Measurements from ENCODE around the gene PIK3R5. TPM values are rescaled to one million over a fixed set of nuclear protein-coding genes. Genes with fewer than 3 reads are reported as not detected.

The PIK3R5 gene
- total and polyA plus RNA-seq, 2 donors (not counting 3 experiments of a cell fraction or from before 2014, with no cell fraction given) = not detected

- Histone ChIP-seq H3K4me3 (replicated peaks in 1 of 3; ENCODE audit: insufficient read depth in 1 of 3, low read depth in 1 of 3, low read length in 3 of 3) (no peak overlapping the region), H3K4me2 (ENCODE audit: insufficient read depth, low read length) (no peak overlapping the region), H3K9me3 (replicated peaks; ENCODE audit: control insufficient read depth, insufficient read depth, low read length) (no peaks in the 10 kb centered on the region), H3K9me1 (replicated peaks; ENCODE audit: control insufficient read depth, extremely low read depth, insufficient read depth, low read length) (no peaks in the 10 kb centered on the region), H3K27ac (ENCODE audit: insufficient read depth, low read depth, low read length) (no peak overlapping the region), H3K36me3 (ENCODE audit: control insufficient read depth in 2 of 2, extremely low read depth in 1 of 2, insufficient read depth in 2 of 2, low read length in 2 of 2) (no peaks in the 10 kb centered on the region), H3K9ac (replicated peaks; ENCODE audit: extremely low read depth, insufficient read depth, low read length) (no peak overlapping the region), H3K4me1 (ENCODE audit: control insufficient read depth, extremely low read depth, insufficient read depth, low read length) (no peaks in the 10 kb centered on the region), H4K20me1 (replicated peaks; ENCODE audit: control insufficient read depth, extremely low read depth, insufficient read depth, low read length) (no peaks in the 10 kb centered on the region), H3K79me2 (ENCODE audit: control insufficient read depth, insufficient read depth, low read length) (no peaks in the 10 kb centered on the region), H2AFZ (ENCODE audit: low read depth, low read length) (no peak overlapping the region), H3K27me3 (ENCODE audit: control insufficient read depth in 2 of 2, insufficient read depth in 2 of 2, low read length in 2 of 2) (no peaks in the 10 kb centered on the region)
- ChIA-PET POLR2A (no interaction called here), CTCF (no interaction called here)
- no peak for TF ChIP-seq POLR2A (IDR thresholded peaks at IDR 0.05; ENCODE audit: low read depth, low read length)
- no peak for TF ChIP-seq FOS (IDR thresholded peaks at IDR 0.05; ENCODE audit: borderline replicate concordance, insufficient read depth, low read length)
- no peak for TF ChIP-seq EZH2 (IDR thresholded peaks at IDR 0.05; ENCODE audit: borderline replicate concordance, low read depth, low read length, severe bottlenecking)
- no peak for TF ChIP-seq JUN (IDR thresholded peaks at IDR 0.05; ENCODE audit: borderline replicate concordance, insufficient read depth, insufficient read length, low read depth)
- TF ChIP-seq GATA2 (IDR thresholded peaks at IDR 0.05; ENCODE audit: insufficient read depth, insufficient read length, low read depth, low read length) = no peak
- TF ChIP-seq MAX (IDR thresholded peaks at IDR 0.05; ENCODE audit: insufficient read depth, insufficient read length) = no peak
- TF ChIP-seq, protein P1, sequence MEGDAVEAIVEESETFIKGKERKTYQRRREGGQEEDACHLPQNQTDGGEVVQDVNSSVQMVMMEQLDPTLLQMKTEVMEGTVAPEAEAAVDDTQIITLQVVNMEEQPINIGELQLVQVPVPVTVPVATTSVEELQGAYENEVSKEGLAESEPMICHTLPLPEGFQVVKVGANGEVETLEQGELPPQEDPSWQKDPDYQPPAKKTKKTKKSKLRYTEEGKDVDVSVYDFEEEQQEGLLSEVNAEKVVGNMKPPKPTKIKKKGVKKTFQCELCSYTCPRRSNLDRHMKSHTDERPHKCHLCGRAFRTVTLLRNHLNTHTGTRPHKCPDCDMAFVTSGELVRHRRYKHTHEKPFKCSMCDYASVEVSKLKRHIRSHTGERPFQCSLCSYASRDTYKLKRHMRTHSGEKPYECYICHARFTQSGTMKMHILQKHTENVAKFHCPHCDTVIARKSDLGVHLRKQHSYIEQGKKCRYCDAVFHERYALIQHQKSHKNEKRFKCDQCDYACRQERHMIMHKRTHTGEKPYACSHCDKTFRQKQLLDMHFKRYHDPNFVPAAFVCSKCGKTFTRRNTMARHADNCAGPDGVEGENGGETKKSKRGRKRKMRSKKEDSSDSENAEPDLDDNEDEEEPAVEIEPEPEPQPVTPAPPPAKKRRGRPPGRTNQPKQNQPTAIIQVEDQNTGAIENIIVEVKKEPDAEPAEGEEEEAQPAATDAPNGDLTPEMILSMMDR (IDR thresholded peaks at IDR 0.05; ENCODE audit: extremely low read depth in 1 of 2, insufficient read depth in 1 of 2, low read depth in 1 of 2, low read length in 2 of 2) = no peak
- TF ChIP-seq MYC (IDR thresholded peaks at IDR 0.05; ENCODE audit: low read depth, low read length) = no peak
- no peak for TF ChIP-seq POLR2AphosphoS5 (IDR thresholded peaks at IDR 0.05; ENCODE audit: insufficient read depth, low read depth, low read length)
- dilution Hi-C loops (cut with MboI; ENCODE audit: extremely low pct_ligation_motif_present, low sequenced_read_pairs) (no loop called here), intact Hi-C loops (cut with micrococcal nuclease) (no loop called here)
- no TSS peak for BruUV-seq (replicated peaks)
- FAIRE-seq (no peak), DNase-seq (ENCODE audit: low read depth, low spot score) (no peak)
Observed at GRCh38 chr17:8934346-8934745, 31.2 kb downstream of the PIK3R5 start.

Measured in endothelial cell of umbilical vein (primary cell).